Progenitor cell of endocrine pancreas (in vitro differentiated cells): ENCODE measurements around the gene ZNF346. TPM values are rescaled to one million over a fixed set of nuclear protein-coding genes. Genes with fewer than 3 reads are reported as not detected.

ENCODE experiments used
- DNase-seq: peaks from one replicate; pipeline ENCODE4 v3.0.0; 2021; ENCODE audit warnings: low spot score; ENCODE audit not compliant: unreplicated experiment
- H3K27ac Mint-ChIP-seq: 2 replicates; pipeline ENCODE4 v1.8.0; 2021; ENCODE audit warnings: mild to moderate bottlenecking, moderate library complexity, mixed read lengths
- H3K27me3 Mint-ChIP-seq: 2 replicates; pipeline ENCODE4 v1.8.0; 2021; ENCODE audit warnings: mixed read lengths
- H3K36me3 Mint-ChIP-seq: 2 replicates; pipeline ENCODE4 v1.8.0; 2022; ENCODE audit warnings: mixed read lengths; ENCODE audit not compliant: insufficient read depth
- H3K4me1 Mint-ChIP-seq: 2 replicates; pipeline ENCODE4 v1.8.0; 2021; ENCODE audit warnings: low read depth, mixed read lengths
- H3K4me3 Mint-ChIP-seq: 2 replicates; pipeline ENCODE4 v1.8.0; 2021; ENCODE audit warnings: low read depth, mild to moderate bottlenecking, moderate library complexity, mixed read lengths
- H3K9me3 Mint-ChIP-seq: 2 replicates; pipeline ENCODE4 v1.8.0; 2021; ENCODE audit warnings: low read depth, mixed read lengths
- CTCF ChIP-seq: fragments of 200-600 bp; sonication (generic); IDR thresholded peaks from one replicate; pipeline ENCODE4 v1.5.0; 2021; ENCODE audit warnings: antibody characterized with exemption, mild to moderate bottlenecking; ENCODE audit not compliant: unreplicated experiment
- total RNA-seq: library from RNA; stranded (reverse); gene quantifications from 2 replicates; pipeline ENCODE4 v1.2.1, GENCODE V29; 2021

The ZNF346 gene
- total RNA-seq, 1 donor from 2014 or later = 42.2 TPM

- Mint-ChIP-seq H3K4me3 (no peak overlapping the region), H3K9me3 (no peaks in the 10 kb centered on the region), H3K36me3 (no peaks in the 10 kb centered on the region), H3K27ac (no peak overlapping the region), H3K27me3 (peaks cover 5% of the 10 kb centered on the region), H3K4me1 (no peaks in the 10 kb centered on the region)
- no peak for DNase-seq
- TF ChIP-seq CTCF = no peak
These were observed 95.0 kb downstream of the ZNF346 start for GRCh38 chr5:177117441-177118045.

GRCh38 chr5:177122566-177122965 lies 100.1 kb downstream of the ZNF346 start:
- Mint-ChIP-seq H3K9me3 (no peaks in the 10 kb centered on the region), H3K4me3 (no peak overlapping the region), H3K27me3 (no peaks in the 10 kb centered on the region), H3K4me1 (no peaks in the 10 kb centered on the region), H3K27ac (no peak overlapping the region), H3K36me3 (no peaks in the 10 kb centered on the region)
- no peak for DNase-seq
- no peak for TF ChIP-seq CTCF

- Mint-ChIP-seq H3K36me3 (no peaks in the 10 kb centered on the region), H3K27me3 (peaks cover 2% of the 10 kb centered on the region), H3K9me3 (no peaks in the 10 kb centered on the region), H3K4me1 (no peaks in the 10 kb centered on the region), H3K4me3 (no peak overlapping the region), H3K27ac (no peak overlapping the region)
- no peak for TF ChIP-seq CTCF
- no peak for DNase-seq
These were observed 101.4 kb downstream of the ZNF346 start for GRCh38 chr5:177123789-177124485.

GRCh38 chr5:177124486-177124991 lies 102.0 kb downstream of the ZNF346 start:
- no peak overlapping the region for H3K4me3 Mint-ChIP-seq
- no peaks in the 10 kb centered on the region for H3K36me3 Mint-ChIP-seq
- peaks cover 8% of the 10 kb centered on the region for H3K27me3 Mint-ChIP-seq
- TF ChIP-seq CTCF = no peak
- no peaks in the 10 kb centered on the region for H3K9me3 Mint-ChIP-seq
- no peak overlapping the region for H3K27ac Mint-ChIP-seq
- H3K4me1 Mint-ChIP-seq = no peaks in the 10 kb centered on the region
- no peak for DNase-seq

- Mint-ChIP-seq H3K4me1 (peaks cover 1% of the 10 kb centered on the region), H3K27ac (no peak overlapping the region), H3K9me3 (no peaks in the 10 kb centered on the region), H3K36me3 (no peaks in the 10 kb centered on the region), H3K4me3 (no peak overlapping the region), H3K27me3 (peaks cover 12% of the 10 kb centered on the region)
- TF ChIP-seq CTCF = no peak
- DNase-seq = no peak
These were observed 104.3 kb downstream of the ZNF346 start for GRCh38 chr5:177126771-177127170.
